H7 (cell line): ENCODE data around the gene CCDC9. TPM values are rescaled to one million over a fixed set of nuclear protein-coding genes. Genes with fewer than 3 reads are reported as not detected.
"Not testable (repeated sequence)": the region's sequence is repeated elsewhere in the genome, so short reads cannot be mapped to it uniquely, and the experiment has no call there.

Experiments
- DNase-seq: peaks from one replicate; pipeline ENCODE4 v3.0.0; 2012
- H3K27me3 ChIP-seq: 2 replicates; pipeline ENCODE4 v1.6.0; 2011; ENCODE audit warnings: mild to moderate bottlenecking, low read length; ENCODE audit not compliant: control insufficient read depth, insufficient read depth
- H3K36me3 ChIP-seq: replicated peaks from 2 replicates; pipeline ENCODE4 v1.5.1; 2011; ENCODE audit warnings: low read length; ENCODE audit not compliant: control insufficient read depth, insufficient read depth
- H3K4me3 ChIP-seq: 2 replicates; pipeline ENCODE4 v1.5.1; 2011; ENCODE audit warnings: low read depth, mild to moderate bottlenecking, control low read depth, low read length, moderate library complexity; ENCODE audit not compliant: insufficient read depth
- total RNA-seq: library from RNA; depleted of rRNA; stranded (reverse); fragments of >200 nt; shearing (Covaris generic); gene quantifications from 2 replicates; pipeline ENCODE4 v1.2.3, GENCODE V29; 2014

Gene CCDC9
- total RNA-seq, 1 experiment from 2014 or later = 10.9 TPM

- peaks cover 8% of the 10 kb centered on the region for H3K27me3 ChIP-seq
- H3K4me3 ChIP-seq = no peak overlapping the region
- H3K36me3 ChIP-seq = no peaks in the 10 kb centered on the region
- peak; percentile 78 for DNase-seq
These were observed 24.0 kb downstream of the CCDC9 start for GRCh38 chr19:47280183-47280797.

- no peaks in the 10 kb centered on the region for H3K27me3 ChIP-seq
- no peak for DNase-seq
- H3K36me3 ChIP-seq = no peaks in the 10 kb centered on the region
- no peak overlapping the region for H3K4me3 ChIP-seq
These were observed 27.2 kb downstream of the CCDC9 start for GRCh38 chr19:47283405-47284059.

- no peaks in the 10 kb centered on the region for H3K36me3 ChIP-seq
These were observed 28.1 kb downstream of the CCDC9 start for GRCh38 chr19:47284324-47284899.

GRCh38 chr19:47296036-47296435 is 39.7 kb downstream of the CCDC9 start:
- Histone ChIP-seq H3K4me3 (no peak overlapping the region), H3K27me3 (no peaks in the 10 kb centered on the region), H3K36me3 (no peaks in the 10 kb centered on the region)
- DNase-seq = peak; percentile 85

More at GRCh38 chr19:47284324-47284899, 28.1 kb downstream of the CCDC9 start:
- Histone ChIP-seq H3K4me3 (no peak overlapping the region), H3K27me3 (no peaks in the 10 kb centered on the region)
- peak; percentile 64 for DNase-seq

- not testable (repeated sequence) for DNase-seq, H3K36me3 ChIP-seq, H3K4me3 ChIP-seq, H3K27me3 ChIP-seq
These were observed 44.5 kb downstream of the CCDC9 start for GRCh38 chr19:47300867-47301266.

- Histone ChIP-seq H3K27me3 (no peaks in the 10 kb centered on the region), H3K36me3 (no peaks in the 10 kb centered on the region), H3K4me3 (no peak overlapping the region)
- DNase-seq = no peak
These were observed 45.9 kb downstream of the CCDC9 start for GRCh38 chr19:47302249-47302648.

- no peak overlapping the region for H3K4me3 ChIP-seq
- no peaks in the 10 kb centered on the region for H3K36me3 ChIP-seq
- DNase-seq = no peak
- H3K27me3 ChIP-seq = no peaks in the 10 kb centered on the region
These were observed 47.6 kb downstream of the CCDC9 start for GRCh38 chr19:47303966-47304365.

- Histone ChIP-seq H3K27me3 (no peaks in the 10 kb centered on the region), H3K4me3 (no peak overlapping the region), H3K36me3 (no peaks in the 10 kb centered on the region)
- peak; percentile 85 for DNase-seq
These were observed 49.0 kb downstream of the CCDC9 start for GRCh38 chr19:47305309-47305751.

GRCh38 chr19:47306303-47306702 is 50.0 kb downstream of the CCDC9 start:
- no peaks in the 10 kb centered on the region for H3K36me3 ChIP-seq
- no peaks in the 10 kb centered on the region for H3K27me3 ChIP-seq
- DNase-seq = no peak
- no peak overlapping the region for H3K4me3 ChIP-seq

GRCh38 chr19:47309038-47309437 is 52.7 kb downstream of the CCDC9 start:
- no peak for DNase-seq
- no peaks in the 10 kb centered on the region for H3K27me3 ChIP-seq
- H3K4me3 ChIP-seq = no peak overlapping the region
- H3K36me3 ChIP-seq = no peaks in the 10 kb centered on the region

- no peak for DNase-seq
- Histone ChIP-seq H3K4me3 (no peak within 1 kb of the TSS), H3K27me3 (no peaks in the 10 kb centered on the region), H3K36me3 (no peaks in the 10 kb centered on the region)
These were observed 53.3 kb downstream of the CCDC9 start, which contains the start of gene C5AR1 for GRCh38 chr19:47309608-47310007. C5AR1 (plus strand) TSS chr19:47309861; CDS start chr19:47309896, 35 bp downstream.

- H3K36me3 ChIP-seq = no peaks in the 10 kb centered on the region
- no peaks in the 10 kb centered on the region for H3K27me3 ChIP-seq
- DNase-seq = no peak
- H3K4me3 ChIP-seq = no peak overlapping the region
These were observed 54.0 kb downstream of the CCDC9 start for GRCh38 chr19:47310323-47310722.

GRCh38 chr19:47310819-47311218 is 54.5 kb downstream of the CCDC9 start:
- DNase-seq = no peak
- H3K27me3 ChIP-seq = no peaks in the 10 kb centered on the region
- no peaks in the 10 kb centered on the region for H3K36me3 ChIP-seq
- H3K4me3 ChIP-seq = no peak overlapping the region

- H3K27me3 ChIP-seq = no peaks in the 10 kb centered on the region
- H3K4me3 ChIP-seq = no peak overlapping the region
- no peaks in the 10 kb centered on the region for H3K36me3 ChIP-seq
- no peak for DNase-seq
These were observed 56.2 kb downstream of the CCDC9 start for GRCh38 chr19:47312366-47313006.
